ENCODE results near the gene DAAM2. TPM values are rescaled to one million over a fixed set of nuclear protein-coding genes. Genes with fewer than 3 reads are reported as not detected.

The DAAM2 gene
- total RNA-seq, 1 experiment from 2014 or later = not detected

- Mint-ChIP-seq H3K4me3 (ENCODE audit: unreplicated experiment) (no peak overlapping the region), H3K27ac (ENCODE audit: unreplicated experiment) (no peak overlapping the region), H3K36me3 (ENCODE audit: insufficient read depth, unreplicated experiment) (no peaks in the 10 kb centered on the region), H3K9me3 (ENCODE audit: unreplicated experiment) (no peaks in the 10 kb centered on the region), H3K4me1 (ENCODE audit: low read depth, unreplicated experiment) (no peaks in the 10 kb centered on the region), H3K27me3 (ENCODE audit: insufficient read depth, unreplicated experiment) (peaks cover 6% of the 10 kb centered on the region)
- ChIA-PET CTCF (interaction anchor here (0.5 kb wide), 1 partner anchor 721 kb away, joined by 3 read pairs; no protein-coding TSS in a partner anchor), POLR2A (no interaction called here)
- Histone ChIP-seq H3K4me3 (ENCODE audit: low read depth, low read length) (no peak overlapping the region), H3K9me3 (no peaks in the 10 kb centered on the region), H3K27me3 (replicated peaks; ENCODE audit: control insufficient read depth, insufficient read depth, low read length) (peaks cover 1% of the 10 kb centered on the region; the same call in 1 of the 2 replicates), H3K36me3 (ENCODE audit: control insufficient read depth, insufficient read depth, low read length) (no peaks in the 10 kb centered on the region), H3K4me1 (no peaks in the 10 kb centered on the region)
- TF ChIP-seq, protein P1, sequence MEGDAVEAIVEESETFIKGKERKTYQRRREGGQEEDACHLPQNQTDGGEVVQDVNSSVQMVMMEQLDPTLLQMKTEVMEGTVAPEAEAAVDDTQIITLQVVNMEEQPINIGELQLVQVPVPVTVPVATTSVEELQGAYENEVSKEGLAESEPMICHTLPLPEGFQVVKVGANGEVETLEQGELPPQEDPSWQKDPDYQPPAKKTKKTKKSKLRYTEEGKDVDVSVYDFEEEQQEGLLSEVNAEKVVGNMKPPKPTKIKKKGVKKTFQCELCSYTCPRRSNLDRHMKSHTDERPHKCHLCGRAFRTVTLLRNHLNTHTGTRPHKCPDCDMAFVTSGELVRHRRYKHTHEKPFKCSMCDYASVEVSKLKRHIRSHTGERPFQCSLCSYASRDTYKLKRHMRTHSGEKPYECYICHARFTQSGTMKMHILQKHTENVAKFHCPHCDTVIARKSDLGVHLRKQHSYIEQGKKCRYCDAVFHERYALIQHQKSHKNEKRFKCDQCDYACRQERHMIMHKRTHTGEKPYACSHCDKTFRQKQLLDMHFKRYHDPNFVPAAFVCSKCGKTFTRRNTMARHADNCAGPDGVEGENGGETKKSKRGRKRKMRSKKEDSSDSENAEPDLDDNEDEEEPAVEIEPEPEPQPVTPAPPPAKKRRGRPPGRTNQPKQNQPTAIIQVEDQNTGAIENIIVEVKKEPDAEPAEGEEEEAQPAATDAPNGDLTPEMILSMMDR (IDR thresholded peaks at IDR 0.05; ENCODE audit: insufficient read depth in 1 of 2, low read depth in 1 of 2, low read length in 1 of 2, severe bottlenecking in 1 of 2, unreplicated experiment in 1 of 2) = no peak
- no TSS peak for BruUV-seq (replicated peaks)
- intact Hi-C loops (cut with micrococcal nuclease; ENCODE audit: unreplicated experiment) = no loop called here
- DNase-seq = no peak
Observed at GRCh38 chr6:39772559-39773273, 19.5 kb upstream of the DAAM2 start.

DNA sequence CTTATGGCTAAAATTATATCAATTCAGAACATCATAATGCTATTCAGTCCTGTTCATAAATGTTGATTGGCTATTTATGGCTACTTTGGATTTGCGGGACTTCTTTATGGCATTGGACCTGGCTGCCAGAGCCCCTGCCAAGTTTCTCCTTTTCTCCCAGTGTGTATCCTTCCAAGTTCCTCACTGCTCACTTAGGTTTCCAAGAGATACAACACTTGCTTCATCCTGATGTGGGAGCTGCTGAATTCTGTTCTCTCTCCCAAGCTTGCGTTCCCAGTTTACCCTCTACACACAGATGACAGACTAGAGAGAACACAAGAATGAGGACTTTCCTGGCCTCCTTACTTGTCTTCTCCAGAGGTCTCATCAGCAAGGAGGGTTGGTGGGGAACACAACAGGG, 18.4 kb upstream of the DAAM2 start:
- intact Hi-C loops (cut with micrococcal nuclease; ENCODE audit: unreplicated experiment) = no loop called here
- no peaks in the 10 kb centered on the region for H3K4me1 Mint-ChIP-seq (ENCODE audit: low read depth, unreplicated experiment)
- Histone ChIP-seq H3K36me3 (ENCODE audit: control insufficient read depth, insufficient read depth, low read length) (no peaks in the 10 kb centered on the region), H3K9me3 (no peaks in the 10 kb centered on the region), H3K4me3 (ENCODE audit: low read depth, low read length) (no peak overlapping the region), H3K27me3 (replicated peaks; ENCODE audit: control insufficient read depth, insufficient read depth, low read length) (peaks cover 1% of the 10 kb centered on the region; the same call in 1 of the 2 replicates), H3K4me1 (no peaks in the 10 kb centered on the region)
- peaks cover 6% of the 10 kb centered on the region for H3K27me3 Mint-ChIP-seq (ENCODE audit: insufficient read depth, unreplicated experiment)
- ChIA-PET POLR2A (no interaction called here), CTCF (no interaction called here)
- H3K9me3 Mint-ChIP-seq (ENCODE audit: unreplicated experiment) = no peaks in the 10 kb centered on the region
- H3K27ac Mint-ChIP-seq (ENCODE audit: unreplicated experiment) = no peak overlapping the region
- BruUV-seq (replicated peaks) = no TSS peak
- no peak for DNase-seq
- no peaks in the 10 kb centered on the region for H3K36me3 Mint-ChIP-seq (ENCODE audit: insufficient read depth, unreplicated experiment)
- no peak overlapping the region for H3K4me3 Mint-ChIP-seq (ENCODE audit: unreplicated experiment)
- TF ChIP-seq, protein P1 (IDR thresholded peaks at IDR 0.05; ENCODE audit: insufficient read depth in 1 of 2, low read depth in 1 of 2, low read length in 1 of 2, severe bottlenecking in 1 of 2, unreplicated experiment in 1 of 2) = no peak

GRCh38 chr6:39776581-39776980, 15.6 kb upstream of the DAAM2 start:
- H3K4me3 Mint-ChIP-seq (ENCODE audit: unreplicated experiment) = no peak overlapping the region
- no peaks in the 10 kb centered on the region for H3K4me1 Mint-ChIP-seq (ENCODE audit: low read depth, unreplicated experiment)
- POLR2A ChIA-PET = no interaction called here
- CTCF ChIA-PET = no interaction called here
- H3K36me3 Mint-ChIP-seq (ENCODE audit: insufficient read depth, unreplicated experiment) = no peaks in the 10 kb centered on the region
- intact Hi-C loops (cut with micrococcal nuclease; ENCODE audit: unreplicated experiment) = no loop called here
- peaks cover 6% of the 10 kb centered on the region for H3K27me3 Mint-ChIP-seq (ENCODE audit: insufficient read depth, unreplicated experiment)
- no peaks in the 10 kb centered on the region for H3K4me1 ChIP-seq
- H3K9me3 ChIP-seq = no peaks in the 10 kb centered on the region
- no peak for DNase-seq
- H3K4me3 ChIP-seq (ENCODE audit: low read depth, low read length) = no peak overlapping the region
- no peaks in the 10 kb centered on the region for H3K36me3 ChIP-seq (ENCODE audit: control insufficient read depth, insufficient read depth, low read length)
- no peaks in the 10 kb centered on the region for H3K27me3 ChIP-seq (replicated peaks; ENCODE audit: control insufficient read depth, insufficient read depth, low read length)
- BruUV-seq (replicated peaks) = no TSS peak
- H3K27ac Mint-ChIP-seq (ENCODE audit: unreplicated experiment) = no peak overlapping the region
- TF ChIP-seq, protein P1 (IDR thresholded peaks at IDR 0.05; ENCODE audit: insufficient read depth in 1 of 2, low read depth in 1 of 2, low read length in 1 of 2, severe bottlenecking in 1 of 2, unreplicated experiment in 1 of 2) = no peak
- no peaks in the 10 kb centered on the region for H3K9me3 Mint-ChIP-seq (ENCODE audit: unreplicated experiment)

Measured in Caco-2 (cell line).